Left hindlimb (tissue), 1 donor: Measurements from ENCODE around the gene SPIN1.
"Not testable (repeated sequence)": the region's sequence is repeated elsewhere in the genome, so short reads cannot be mapped to it uniquely, and the experiment has no call there.

Source experiments
- DNase-seq: peaks from one replicate; pipeline ENCODE4 v3.0.0-alpha.2; 2018

The SPIN1 gene

GRCh38 chr9:88388203-88388885 is at the start of gene SPIN1:
TSS of gene SPIN1 (plus strand) at chr9:88388444. CDS start at chr9:88426540, 38,096 bp downstream.
- peak; percentile 89 for DNase-seq

- no peak for DNase-seq
Measured at GRCh38 chr9:88339317-88339716, 48.9 kb upstream of the SPIN1 start.

- no peak for DNase-seq
Measured at GRCh38 chr9:88342246-88342645, 46.0 kb upstream of the SPIN1 start.

DNA sequence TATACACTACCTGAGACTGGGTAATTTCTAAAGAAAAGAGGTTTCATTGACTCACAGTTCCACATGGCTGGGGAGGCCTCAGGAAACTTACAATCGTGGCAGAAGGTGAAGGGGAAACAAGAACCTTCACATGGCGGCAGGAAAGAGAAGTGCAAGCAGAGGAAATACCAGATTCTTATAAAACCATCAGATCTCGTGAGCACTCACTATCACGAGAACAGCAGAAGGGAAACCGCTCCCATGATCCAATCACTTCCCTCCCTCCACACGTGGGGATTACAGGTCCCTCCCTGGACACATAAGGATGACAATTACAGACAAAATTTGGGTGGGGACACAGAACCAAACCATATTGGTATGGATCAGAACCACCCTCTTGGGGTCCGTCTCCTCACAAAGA is 44.2 kb upstream of the SPIN1 start:
- no peak for DNase-seq

- DNase-seq: not testable (repeated sequence)
Measured at GRCh38 chr9:88350354-88350753, 37.9 kb upstream of the SPIN1 start.

DNA sequence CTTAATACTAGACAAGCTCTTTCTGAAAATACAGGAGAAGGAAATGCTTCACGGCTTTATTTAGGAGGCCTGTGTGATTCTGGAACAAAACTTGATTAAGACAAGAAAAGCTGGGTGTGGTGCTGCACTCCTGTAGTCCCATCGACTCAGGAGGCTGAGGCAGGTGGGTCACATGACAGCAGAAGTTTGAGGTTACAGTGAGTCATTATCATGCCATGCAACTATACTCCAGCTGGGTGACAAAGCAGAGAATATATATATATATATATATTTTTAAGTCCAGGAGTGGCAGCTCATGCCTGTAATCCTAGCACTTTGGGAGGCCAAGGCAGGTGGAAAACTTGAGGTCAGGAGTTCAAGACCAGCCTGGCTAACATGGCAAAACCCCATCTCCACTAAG is 33.1 kb upstream of the SPIN1 start:
- no peak for DNase-seq

- DNase-seq: not testable (repeated sequence)
Measured at GRCh38 chr9:88357250-88357649, 31.0 kb upstream of the SPIN1 start.

- no peak for DNase-seq
Measured at GRCh38 chr9:88358723-88359122, 29.5 kb upstream of the SPIN1 start.

DNA sequence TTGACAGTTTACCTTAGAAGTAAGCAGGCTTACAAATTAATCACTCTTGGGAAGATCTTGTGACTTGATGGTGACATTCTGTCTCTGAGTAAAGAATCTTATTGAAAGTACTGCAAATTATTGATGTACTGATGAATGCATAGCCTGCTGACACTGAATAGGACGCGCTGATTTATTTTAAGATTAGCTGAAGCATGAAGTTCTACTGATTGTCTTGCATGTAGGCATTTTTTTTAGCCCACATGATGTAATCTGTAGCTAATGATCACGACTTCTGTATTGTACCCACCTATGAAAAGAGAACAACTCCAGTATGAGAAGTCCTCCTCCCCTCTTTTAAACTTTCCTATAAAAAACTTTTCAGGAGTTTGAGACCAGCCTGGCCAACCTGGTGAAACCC is 28.3 kb upstream of the SPIN1 start:
- DNase-seq: no peak

DNA sequence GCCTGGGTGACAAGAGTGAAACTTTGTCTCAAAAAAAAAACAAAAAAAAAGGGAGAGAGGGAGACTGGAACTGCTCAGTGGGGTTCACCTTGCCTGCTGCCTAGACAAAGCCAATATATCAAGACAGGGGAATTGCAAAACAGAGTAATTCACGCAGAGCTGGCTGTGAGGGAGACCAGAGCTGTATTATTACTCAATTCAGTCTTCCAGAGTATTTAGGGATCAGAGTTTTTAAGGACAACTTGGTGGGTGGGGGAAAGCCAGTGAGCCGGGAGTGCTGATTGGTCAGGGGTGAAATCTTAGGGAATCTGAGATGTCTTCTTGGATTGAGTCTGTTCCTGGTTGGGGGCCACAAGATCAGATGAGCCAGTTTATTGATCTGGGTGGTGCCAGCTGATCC is 25.6 kb upstream of the SPIN1 start:
- DNase-seq: no peak

- DNase-seq: no peak
Measured at GRCh38 chr9:88363661-88364060, 24.6 kb upstream of the SPIN1 start.

GRCh38 chr9:88364706-88365105 is 23.5 kb upstream of the SPIN1 start:
- DNase-seq: no peak

DNA sequence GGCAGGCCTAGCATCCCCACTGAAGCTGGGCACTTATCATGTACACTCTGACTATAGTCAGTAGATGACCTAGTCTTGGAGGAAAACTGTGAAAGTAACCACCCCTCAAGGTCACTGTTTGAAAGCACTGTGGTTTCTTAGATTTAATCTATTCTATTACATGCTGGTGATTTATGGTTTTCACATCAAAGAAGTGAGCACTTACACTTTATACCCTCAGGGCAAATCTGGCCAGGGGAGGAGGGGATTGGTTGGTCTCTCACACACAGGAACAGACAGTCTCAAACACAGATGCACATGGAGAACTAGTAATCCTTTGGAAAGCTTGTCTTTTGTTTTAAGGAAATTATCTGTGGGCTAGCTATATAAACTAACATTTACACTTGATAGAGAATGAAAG is 17.9 kb upstream of the SPIN1 start:
- DNase-seq: no peak

DNA sequence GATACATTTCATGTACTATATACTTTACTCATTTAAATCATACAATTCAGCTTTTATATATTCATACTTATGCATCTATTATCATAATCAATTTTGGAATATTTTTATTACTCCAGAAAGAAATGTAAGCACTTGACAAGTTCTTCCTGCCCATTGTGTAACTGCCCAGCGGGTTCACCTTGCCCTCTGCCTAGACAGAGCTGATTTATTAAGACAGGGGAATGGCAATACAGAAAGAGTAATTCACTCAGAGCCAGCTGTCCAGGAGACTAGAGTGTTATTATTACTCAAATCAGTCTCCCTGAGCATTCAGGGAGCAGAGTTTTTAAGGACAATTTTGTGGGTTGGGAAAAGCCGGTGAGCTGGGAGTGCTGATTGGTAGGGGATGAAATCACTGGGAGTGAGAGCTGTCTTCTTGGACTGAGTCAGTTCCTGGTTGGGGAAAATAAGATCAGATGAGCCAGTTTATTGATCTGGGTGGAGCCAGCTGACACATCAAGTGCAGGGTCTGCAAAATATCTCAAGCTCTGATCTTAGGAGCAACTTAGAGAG is 16.1 kb upstream of the SPIN1 start:
- DNase-seq: no peak

- DNase-seq: no peak
Measured at GRCh38 chr9:88373045-88373444, 15.2 kb upstream of the SPIN1 start.

DNA sequence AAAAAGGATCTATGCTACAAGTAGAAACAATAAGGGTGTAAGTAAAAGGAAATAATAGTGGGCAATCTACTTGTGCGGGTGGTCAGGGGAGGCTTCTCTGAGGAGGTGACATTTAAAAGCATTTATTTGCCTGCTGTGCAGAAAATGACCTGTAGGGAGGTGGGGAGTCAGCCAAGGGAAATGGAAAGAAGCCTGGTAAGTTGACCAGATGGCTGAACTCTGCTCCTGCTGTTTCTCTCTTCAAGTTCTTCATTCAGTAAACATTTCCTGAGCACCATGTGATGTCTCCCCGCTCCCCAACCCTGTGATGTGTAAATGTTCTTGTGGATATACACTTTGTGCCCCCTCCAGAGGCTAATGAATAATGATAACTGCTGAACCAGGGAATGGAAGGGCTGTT is 9.9 kb upstream of the SPIN1 start:
- no peak for DNase-seq

DNA sequence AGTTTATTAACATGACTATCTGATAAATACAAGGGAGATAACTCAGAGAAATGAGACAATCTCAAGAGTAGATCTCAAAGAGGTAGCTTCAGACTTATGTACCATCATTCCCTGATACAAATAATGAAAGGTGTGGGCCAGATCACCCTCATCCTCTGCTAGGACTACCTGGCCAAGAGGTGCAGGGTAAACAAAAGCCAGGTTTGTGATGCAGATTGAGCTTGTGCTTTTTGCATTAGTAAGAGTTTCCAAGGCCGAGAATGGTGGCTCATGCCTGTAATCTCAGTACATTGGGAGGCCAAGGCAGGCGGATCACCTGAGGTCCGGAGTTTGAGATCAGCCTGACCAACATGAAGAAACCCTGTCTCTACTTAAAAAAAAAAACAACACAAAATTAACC is 8.9 kb upstream of the SPIN1 start:
- no peak for DNase-seq

DNA sequence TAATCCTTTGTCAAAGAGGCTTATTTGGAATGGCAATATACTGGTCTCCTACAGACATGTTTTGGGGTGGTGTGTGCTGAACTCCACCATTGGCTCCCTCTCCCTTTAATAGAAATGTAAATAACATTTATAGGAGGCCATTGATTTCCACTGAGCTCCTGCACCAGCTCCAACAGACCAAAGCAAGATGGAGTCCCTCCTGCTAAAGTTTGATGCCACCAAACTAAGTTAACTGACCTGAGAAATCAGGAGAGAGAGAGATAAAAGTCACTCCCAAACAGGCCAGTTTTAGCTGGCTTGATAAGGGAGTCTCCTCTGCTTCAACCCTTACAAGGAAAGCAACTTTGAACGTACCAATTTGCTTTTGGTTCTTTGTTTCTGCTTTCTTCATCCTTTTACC is 8.1 kb upstream of the SPIN1 start:
- no peak for DNase-seq

GRCh38 chr9:88381322-88381721 is 6.9 kb upstream of the SPIN1 start:
- not testable (repeated sequence) for DNase-seq

DNA sequence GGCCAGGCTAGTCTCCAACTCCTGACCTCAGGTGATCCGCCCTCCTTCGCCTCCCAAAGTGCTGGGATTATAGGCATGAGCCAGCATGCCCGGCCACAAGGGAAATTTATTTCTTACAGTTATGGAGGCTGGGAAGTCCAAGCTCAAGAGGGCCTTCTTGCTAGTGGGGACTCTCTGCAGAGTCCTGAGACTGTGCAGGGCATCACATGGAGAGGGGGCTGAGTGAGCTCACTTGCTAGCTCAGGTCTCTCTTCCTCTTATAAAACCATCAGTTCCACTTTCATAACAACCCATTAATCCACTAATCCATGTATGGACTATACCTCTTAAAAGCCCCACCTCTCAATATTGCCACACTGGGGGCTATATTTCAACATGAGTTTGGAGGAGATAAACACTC is 5.1 kb upstream of the SPIN1 start:
- DNase-seq: no peak

- DNase-seq: not testable (repeated sequence)
Measured at GRCh38 chr9:88386137-88386536, 2.1 kb upstream of the SPIN1 start.

DNA sequence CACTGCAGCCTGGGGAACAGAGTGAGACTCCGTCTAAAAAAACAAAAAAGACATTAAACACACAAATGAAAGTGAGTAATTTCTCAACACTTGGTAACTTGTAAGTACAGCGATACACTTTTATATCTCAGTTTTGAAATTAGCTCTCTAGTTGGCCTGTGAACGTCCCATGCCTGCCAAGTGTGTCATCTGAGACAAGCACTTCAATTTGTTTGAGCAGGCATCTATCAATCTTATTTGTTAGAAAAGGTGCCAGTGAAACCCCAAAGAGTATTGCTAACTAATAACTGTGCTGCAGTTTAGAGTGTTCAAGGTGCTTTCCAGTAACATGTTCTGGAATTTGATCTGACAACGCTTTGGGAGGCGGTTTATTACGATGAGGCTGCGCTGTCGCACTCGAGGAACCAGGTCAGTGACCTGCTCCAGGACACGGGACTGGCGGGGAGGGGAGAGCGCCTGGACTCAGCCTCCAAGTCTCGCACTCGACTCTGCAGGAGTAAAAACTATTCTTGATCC is 1.1 kb upstream of the SPIN1 start:
- DNase-seq: no peak

GRCh38 chr9:88387552-88388202 is 567 bp upstream of the SPIN1 start:
- peak; percentile 69 for DNase-seq

- DNase-seq: peak; percentile 82
Measured at GRCh38 chr9:88388886-88389605, 802 bp downstream of the SPIN1 start.
